GM23338 (cell line): ENCODE data around the gene GBP6. TPM values are rescaled to one million over a fixed set of nuclear protein-coding genes. Genes with fewer than 3 reads are reported as not detected.

Experiments used
- ATAC-seq: fragments of 200-7000 bp; cut with Tn5 transposase; 3 replicates; pipeline ENCODE4 v1.9.1; 2020
- DNase-seq: peaks from one replicate; pipeline ENCODE4 v3.0.0-alpha.2; 2015; ENCODE audit warnings: low spot score
- H2AFZ ChIP-seq: fragments of 200-600 bp; sonication (generic); 2 replicates; pipeline ENCODE4 v1.8.0; 2016; ENCODE audit warnings: antibody characterized with exemption, mild to moderate bottlenecking, moderate library complexity
- H3F3A ChIP-seq: fragments of 200-600 bp; sonication (generic); replicated peaks from 2 replicates; pipeline ENCODE4 v1.8.0; 2017; ENCODE audit warnings: antibody characterized with exemption, mixed run types, low read depth
- H3K27ac ChIP-seq: fragments of 200-600 bp; sonication (generic); 2 replicates; pipeline ENCODE4 v1.6.1; 2016; ENCODE audit warnings: low read depth
- H3K27me3 ChIP-seq: fragments of 200-600 bp; sonication (generic); 2 replicates; pipeline ENCODE4 v1.8.0; 2016; ENCODE audit warnings: mild to moderate bottlenecking, mixed run types, moderate library complexity; ENCODE audit not compliant: insufficient read depth
- H3K36me3 ChIP-seq: fragments of 200-600 bp; sonication (generic); 2 replicates; pipeline ENCODE4 v1.8.0; 2016; ENCODE audit warnings: mild to moderate bottlenecking; ENCODE audit not compliant: insufficient read depth
- H3K4me1 ChIP-seq: fragments of 200-600 bp; sonication (generic); 2 replicates; pipeline ENCODE4 v1.8.0; 2016; ENCODE audit warnings: mild to moderate bottlenecking, moderate library complexity; ENCODE audit not compliant: insufficient read depth
- H3K4me2 ChIP-seq: fragments of 200-600 bp; sonication (generic); 2 replicates; pipeline ENCODE4 v1.7.1; 2017; ENCODE audit warnings: mixed run types
- H3K4me3 ChIP-seq: fragments of 200-600 bp; sonication (generic); 2 replicates; pipeline ENCODE4 v1.6.1; 2016; ENCODE audit warnings: mixed run types
- H3K79me2 ChIP-seq: fragments of 200-600 bp; sonication (generic); replicated peaks from 2 replicates; pipeline ENCODE4 v1.8.0; 2017; ENCODE audit warnings: mild to moderate bottlenecking; ENCODE audit not compliant: insufficient read depth
- H3K9me2 ChIP-seq: fragments of 200-600 bp; sonication (generic); 2 replicates; pipeline ENCODE4 v1.8.0; 2017; ENCODE audit not compliant: insufficient read depth
- H4K20me1 ChIP-seq: fragments of 200-600 bp; sonication (generic); replicated peaks from 2 replicates; pipeline ENCODE4 v1.8.0; 2017; ENCODE audit warnings: mild to moderate bottlenecking; ENCODE audit not compliant: insufficient read depth
- H3K27ac Mint-ChIP-seq: 2 replicates; pipeline ENCODE4 v1.8.0; 2020; ENCODE audit warnings: inconsistent platforms, mild to moderate bottlenecking, moderate library complexity, mixed read lengths
- H3K27me3 Mint-ChIP-seq: 3 replicates; pipeline ENCODE4 v1.8.0; 2022; ENCODE audit warnings: low read depth, mild to moderate bottlenecking, moderate library complexity, mixed read lengths, inconsistent platforms; ENCODE audit not compliant: insufficient read depth, poor library complexity
- H3K36me3 Mint-ChIP-seq: 3 replicates; pipeline ENCODE4 v1.8.0; 2021; ENCODE audit warnings: low read depth, mild to moderate bottlenecking, inconsistent platforms, moderate library complexity, mixed read lengths
- H3K4me1 Mint-ChIP-seq: 3 replicates; pipeline ENCODE4 v1.8.0; 2020; ENCODE audit warnings: mild to moderate bottlenecking, inconsistent platforms, mixed read lengths
- H3K4me3 Mint-ChIP-seq: 3 replicates; pipeline ENCODE4 v1.8.0; 2021; ENCODE audit warnings: moderate library complexity, mild to moderate bottlenecking, inconsistent platforms, mixed read lengths
- H3K9me3 Mint-ChIP-seq: 3 replicates; pipeline ENCODE4 v1.8.0; 2020; ENCODE audit warnings: moderate library complexity, mild to moderate bottlenecking, inconsistent platforms, mixed read lengths
- CREB1 ChIP-seq: fragments of 250-450 bp; sonication (Bioruptor Pico); IDR thresholded peaks from 2 replicates; pipeline ENCODE4 v1.5.0; 2020; ENCODE audit warnings: low read depth, mild to moderate bottlenecking, moderate library complexity
- EZH2phosphoT487 ChIP-seq: fragments of 200-600 bp; sonication (generic); IDR thresholded peaks from one replicate; pipeline ENCODE4 v1.8.1; 2018; ENCODE audit warnings: antibody characterized with exemption; ENCODE audit not compliant: unreplicated experiment
- JUNB ChIP-seq: IDR thresholded peaks from one replicate; pipeline ENCODE4 v1.6.1; 2016; ENCODE audit warnings: antibody characterized with exemption; ENCODE audit not compliant: unreplicated experiment
- POLR2AphosphoS5 ChIP-seq: IDR thresholded peaks from 2 replicates; pipeline ENCODE4 v1.6.1; 2016; ENCODE audit warnings: antibody characterized with exemption, low read depth
- polyA plus RNA-seq: library from polyadenylated mRNA; unstranded; fragments of >200 nt; fragmentation: Nextera tagmentation; extraction: Ambion mirVana; gene quantifications from 2 replicates; pipeline ENCODE4 v1.2.1, GENCODE V29; 2016
- total RNA-seq: library from RNA; depleted of rRNA; stranded (reverse); fragments of >200 nt; shearing (Covaris generic); gene quantifications from 2 replicates; pipeline ENCODE4 v1.2.3, GENCODE V29; 2014
- TF ChIP-seq, protein P1 (sequence below): fragments of 250-450 bp; sonication (Bioruptor Pico); IDR thresholded peaks from 2 replicates; pipeline ENCODE4 v1.5.0; 2020; ENCODE audit warnings: mild to moderate bottlenecking, moderate library complexity
- TF ChIP-seq, protein P2 (sequence below): IDR thresholded peaks from 2 replicates; pipeline ENCODE4 v1.6.1; 2016; ENCODE audit warnings: antibody characterized with exemption

Gene GBP6
- total and polyA plus RNA-seq, 2 experiments from 2014 or later = not detected

- no peaks in the 10 kb centered on the region for H3K27me3 Mint-ChIP-seq
- no peak overlapping the region for H3K4me3 ChIP-seq
- H3K4me2 ChIP-seq = no peak overlapping the region
- H3K9me3 Mint-ChIP-seq = no peaks in the 10 kb centered on the region; the same call in 2 of the 3 replicates
- H3K4me1 ChIP-seq = no peaks in the 10 kb centered on the region
- no peak overlapping the region for H3K4me3 Mint-ChIP-seq
- H3K36me3 ChIP-seq = no peaks in the 10 kb centered on the region
- H3K27me3 ChIP-seq = no peaks in the 10 kb centered on the region
- H3K27ac Mint-ChIP-seq = no peak overlapping the region
- no peaks in the 10 kb centered on the region for H3K36me3 Mint-ChIP-seq
- no peak overlapping the region for H2AFZ ChIP-seq
- H3F3A ChIP-seq = no peaks in the 10 kb centered on the region
- H3K79me2 ChIP-seq = no peaks in the 10 kb centered on the region
- ATAC-seq = no peak
- peaks cover 9% of the 10 kb centered on the region; the same call in 2 of the 3 replicates for H3K4me1 Mint-ChIP-seq
- H4K20me1 ChIP-seq = no peaks in the 10 kb centered on the region
- no peak overlapping the region for H3K27ac ChIP-seq
- 0 out of 2 replicates have a peak, but pooled peaks cover 3% of the 10 kb centered on the region for H3K9me2 ChIP-seq
- no peak for DNase-seq
- TF ChIP-seq EZH2phosphoT487 (no peak), POLR2AphosphoS5 (no peak), JUNB (no peak), CREB1 (CRISPR knock-in tag) (no peak)
- TF ChIP-seq, protein P1, sequence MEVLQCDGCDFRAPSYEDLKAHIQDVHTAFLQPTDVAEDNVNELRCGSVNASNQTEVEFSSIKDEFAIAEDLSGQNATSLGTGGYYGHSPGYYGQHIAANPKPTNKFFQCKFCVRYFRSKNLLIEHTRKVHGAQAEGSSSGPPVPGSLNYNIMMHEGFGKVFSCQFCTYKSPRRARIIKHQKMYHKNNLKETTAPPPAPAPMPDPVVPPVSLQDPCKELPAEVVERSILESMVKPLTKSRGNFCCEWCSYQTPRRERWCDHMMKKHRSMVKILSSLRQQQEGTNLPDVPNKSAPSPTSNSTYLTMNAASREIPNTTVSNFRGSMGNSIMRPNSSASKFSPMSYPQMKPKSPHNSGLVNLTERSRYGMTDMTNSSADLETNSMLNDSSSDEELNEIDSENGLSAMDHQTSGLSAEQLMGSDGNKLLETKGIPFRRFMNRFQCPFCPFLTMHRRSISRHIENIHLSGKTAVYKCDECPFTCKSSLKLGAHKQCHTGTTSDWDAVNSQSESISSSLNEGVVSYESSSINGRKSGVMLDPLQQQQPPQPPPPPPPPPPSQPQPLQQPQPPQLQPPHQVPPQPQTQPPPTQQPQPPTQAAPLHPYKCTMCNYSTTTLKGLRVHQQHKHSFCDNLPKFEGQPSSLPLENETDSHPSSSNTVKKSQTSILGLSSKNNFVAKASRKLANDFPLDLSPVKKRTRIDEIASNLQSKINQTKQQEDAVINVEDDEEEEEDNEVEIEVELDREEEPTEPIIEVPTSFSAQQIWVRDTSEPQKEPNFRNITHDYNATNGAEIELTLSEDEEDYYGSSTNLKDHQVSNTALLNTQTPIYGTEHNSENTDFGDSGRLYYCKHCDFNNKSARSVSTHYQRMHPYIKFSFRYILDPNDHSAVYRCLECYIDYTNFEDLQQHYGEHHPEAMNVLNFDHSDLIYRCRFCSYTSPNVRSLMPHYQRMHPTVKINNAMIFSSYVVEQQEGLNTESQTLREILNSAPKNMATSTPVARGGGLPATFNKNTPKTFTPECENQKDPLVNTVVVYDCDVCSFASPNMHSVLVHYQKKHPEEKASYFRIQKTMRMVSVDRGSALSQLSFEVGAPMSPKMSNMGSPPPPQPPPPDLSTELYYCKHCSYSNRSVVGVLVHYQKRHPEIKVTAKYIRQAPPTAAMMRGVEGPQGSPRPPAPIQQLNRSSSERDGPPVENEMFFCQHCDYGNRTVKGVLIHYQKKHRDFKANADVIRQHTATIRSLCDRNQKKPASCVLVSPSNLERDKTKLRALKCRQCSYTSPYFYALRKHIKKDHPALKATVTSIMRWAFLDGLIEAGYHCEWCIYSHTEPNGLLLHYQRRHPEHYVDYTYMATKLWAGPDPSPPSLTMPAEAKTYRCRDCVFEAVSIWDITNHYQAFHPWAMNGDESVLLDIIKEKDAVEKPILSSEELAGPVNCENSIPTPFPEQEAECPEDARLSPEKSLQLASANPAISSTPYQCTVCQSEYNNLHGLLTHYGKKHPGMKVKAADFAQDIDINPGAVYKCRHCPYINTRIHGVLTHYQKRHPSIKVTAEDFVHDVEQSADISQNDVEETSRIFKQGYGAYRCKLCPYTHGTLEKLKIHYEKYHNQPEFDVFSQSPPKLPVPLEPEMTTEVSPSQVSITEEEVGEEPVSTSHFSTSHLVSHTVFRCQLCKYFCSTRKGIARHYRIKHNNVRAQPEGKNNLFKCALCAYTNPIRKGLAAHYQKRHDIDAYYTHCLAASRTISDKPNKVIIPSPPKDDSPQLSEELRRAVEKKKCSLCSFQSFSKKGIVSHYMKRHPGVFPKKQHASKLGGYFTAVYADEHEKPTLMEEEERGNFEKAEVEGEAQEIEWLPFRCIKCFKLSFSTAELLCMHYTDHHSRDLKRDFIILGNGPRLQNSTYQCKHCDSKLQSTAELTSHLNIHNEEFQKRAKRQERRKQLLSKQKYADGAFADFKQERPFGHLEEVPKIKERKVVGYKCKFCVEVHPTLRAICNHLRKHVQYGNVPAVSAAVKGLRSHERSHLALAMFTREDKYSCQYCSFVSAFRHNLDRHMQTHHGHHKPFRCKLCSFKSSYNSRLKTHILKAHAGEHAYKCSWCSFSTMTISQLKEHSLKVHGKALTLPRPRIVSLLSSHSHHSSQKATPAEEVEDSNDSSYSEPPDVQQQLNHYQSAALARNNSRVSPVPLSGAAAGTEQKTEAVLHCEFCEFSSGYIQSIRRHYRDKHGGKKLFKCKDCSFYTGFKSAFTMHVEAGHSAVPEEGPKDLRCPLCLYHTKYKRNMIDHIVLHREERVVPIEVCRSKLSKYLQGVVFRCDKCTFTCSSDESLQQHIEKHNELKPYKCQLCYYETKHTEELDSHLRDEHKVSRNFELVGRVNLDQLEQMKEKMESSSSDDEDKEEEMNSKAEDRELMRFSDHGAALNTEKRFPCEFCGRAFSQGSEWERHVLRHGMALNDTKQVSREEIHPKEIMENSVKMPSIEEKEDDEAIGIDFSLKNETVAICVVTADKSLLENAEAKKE (CRISPR knock-in tag) = no peak
These were observed 12.1 kb upstream of the GBP6 start for GRCh38 chr1:89351597-89352311.

DNA sequence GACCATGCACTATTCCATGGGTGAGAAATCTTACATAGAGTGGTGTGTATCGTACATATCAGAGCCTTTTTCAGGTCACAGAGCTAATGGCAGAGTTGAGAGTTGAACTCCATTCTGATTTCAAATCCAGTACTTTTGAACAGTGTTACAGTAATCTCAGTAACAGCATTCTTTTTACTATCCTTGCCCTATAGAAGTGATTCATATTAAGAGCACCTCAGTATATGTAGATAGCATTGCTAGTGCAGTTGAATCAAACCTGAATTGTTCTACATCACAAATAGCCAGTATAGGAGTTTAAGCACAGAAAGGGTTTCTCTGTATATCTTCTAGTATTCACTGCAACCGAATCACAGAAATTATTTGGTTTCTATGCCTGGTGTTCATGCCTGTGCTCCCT is 11.4 kb upstream of the GBP6 start:
- Histone ChIP-seq H3K9me2 (0 out of 2 replicates have a peak, but pooled peaks cover 3% of the 10 kb centered on the region), H3K27ac (no peak overlapping the region), H3K4me3 (no peak overlapping the region), H3K79me2 (no peaks in the 10 kb centered on the region), H4K20me1 (no peaks in the 10 kb centered on the region), H3K27me3 (no peaks in the 10 kb centered on the region), H3K36me3 (no peaks in the 10 kb centered on the region), H2AFZ (no peak overlapping the region), H3K4me1 (no peaks in the 10 kb centered on the region), H3F3A (no peaks in the 10 kb centered on the region), H3K4me2 (no peak overlapping the region)
- no peaks in the 10 kb centered on the region; the same call in 2 of the 3 replicates for H3K9me3 Mint-ChIP-seq
- no peak for DNase-seq
- H3K4me1 Mint-ChIP-seq = peaks cover 9% of the 10 kb centered on the region; the same call in 2 of the 3 replicates
- ATAC-seq = no peak
- no peak overlapping the region for H3K4me3 Mint-ChIP-seq
- no peak overlapping the region for H3K27ac Mint-ChIP-seq
- H3K27me3 Mint-ChIP-seq = no peaks in the 10 kb centered on the region
- no peaks in the 10 kb centered on the region for H3K36me3 Mint-ChIP-seq
- TF ChIP-seq, protein P2, sequence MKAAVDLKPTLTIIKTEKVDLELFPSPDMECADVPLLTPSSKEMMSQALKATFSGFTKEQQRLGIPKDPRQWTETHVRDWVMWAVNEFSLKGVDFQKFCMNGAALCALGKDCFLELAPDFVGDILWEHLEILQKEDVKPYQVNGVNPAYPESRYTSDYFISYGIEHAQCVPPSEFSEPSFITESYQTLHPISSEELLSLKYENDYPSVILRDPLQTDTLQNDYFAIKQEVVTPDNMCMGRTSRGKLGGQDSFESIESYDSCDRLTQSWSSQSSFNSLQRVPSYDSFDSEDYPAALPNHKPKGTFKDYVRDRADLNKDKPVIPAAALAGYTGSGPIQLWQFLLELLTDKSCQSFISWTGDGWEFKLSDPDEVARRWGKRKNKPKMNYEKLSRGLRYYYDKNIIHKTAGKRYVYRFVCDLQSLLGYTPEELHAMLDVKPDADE = no peak
